H1 (cell line): ENCODE data around the gene ZNF646. TPM values are rescaled to one million over a fixed set of nuclear protein-coding genes. Genes with fewer than 3 reads are reported as not detected.

Source experiments
- CTCF ChIA-PET: fragments of 300-600 bp; sonication (Branson Sonifier 250); formaldehyde crosslinking; loops from one replicate; lab custom pipeline; 2021; ENCODE audit not compliant: partially characterized antibody; lab: Charles Lee
- POLR2A ChIA-PET: fragments of 300-600 bp; sonication (Branson Sonifier 250); formaldehyde crosslinking; loops from one replicate; lab custom pipeline; 2021; ENCODE audit warnings: inconsistent platforms; ENCODE audit not compliant: partially characterized antibody; lab: Charles Lee
- DNase-seq, 2 experiments: peaks; one replicate each; pipeline versions ENCODE4 v3.0.0 to v3.0.0-alpha.2; 2010 to 2022; ENCODE audit warnings: low spot score in 2 of 2, low read depth in 1 of 2, mixed read lengths in 1 of 2
- FAIRE-seq: peaks from 2 replicates; lab custom pipeline; 2011; peaks lifted over from hg19 to GRCh38; lab: Jason Lieb, UNC
- H2AFZ ChIP-seq: 2 replicates; pipeline ENCODE4 v1.8.1; 2012; ENCODE audit warnings: low read length, inconsistent platforms
- H2AK5ac ChIP-seq: 2 replicates; pipeline ENCODE4 v1.6.1; 2013; ENCODE audit warnings: low read depth, low read length
- H2BK120ac ChIP-seq: replicated peaks from 2 replicates; pipeline ENCODE3; 2013; ENCODE audit warnings: low read depth, low read length, inconsistent platforms
- H2BK12ac ChIP-seq: 2 replicates; pipeline ENCODE4 v1.6.1; 2013; ENCODE audit warnings: low read depth, low read length
- H2BK15ac ChIP-seq: 2 replicates; pipeline ENCODE4 v1.6.1; 2013; ENCODE audit warnings: low read length
- H2BK20ac ChIP-seq: 2 replicates; pipeline ENCODE4 v1.6.1; 2013; ENCODE audit warnings: low read length
- H2BK5ac ChIP-seq: 2 replicates; pipeline ENCODE4 v1.6.1; 2013; ENCODE audit warnings: low read depth, low read length
- H3K14ac ChIP-seq: 2 replicates; pipeline ENCODE4 v1.6.1; 2013; ENCODE audit warnings: inconsistent platforms; ENCODE audit not compliant: insufficient read length
- H3K18ac ChIP-seq: 2 replicates; pipeline ENCODE4 v1.6.1; 2013; ENCODE audit warnings: low read length; ENCODE audit errors: extremely low read depth
- H3K23ac ChIP-seq: 2 replicates; pipeline ENCODE4 v1.6.1; 2013; ENCODE audit warnings: inconsistent platforms; ENCODE audit not compliant: insufficient read length
- H3K23me2 ChIP-seq: 2 replicates; pipeline ENCODE4 v1.6.1; 2013; ENCODE audit warnings: low read depth, low read length
- H3K27ac ChIP-seq: 2 replicates; pipeline ENCODE4 v1.6.1; 2011; ENCODE audit warnings: low read depth, low read length, inconsistent platforms
- H3K27me3 ChIP-seq, 4 experiments: replicated peaks in 1 of 4; 1 replicate in 1 of 4; 2 replicates in 3 of 4; pipeline versions ENCODE4 v1.6.1 to v1.8.1; 2011 to 2013; ENCODE audit warnings: low read length in 3 of 4, mild to moderate bottlenecking in 3 of 4, inconsistent platforms in 2 of 4, mixed read lengths in 2 of 4, moderate library complexity in 1 of 4; ENCODE audit not compliant: control insufficient read depth in 3 of 4, insufficient read depth in 3 of 4; ENCODE audit errors: extremely low read depth in 1 of 4
- H3K36me3 ChIP-seq, 4 experiments: 2 replicates each; pipeline versions ENCODE4 v1.6.1 to v1.8.1; 2011 to 2013; ENCODE audit warnings: mild to moderate bottlenecking in 4 of 4, low read length in 3 of 4, moderate library complexity in 2 of 4, control low read depth in 1 of 4, inconsistent platforms in 1 of 4; ENCODE audit not compliant: insufficient read depth in 4 of 4, control insufficient read depth in 2 of 4
- H3K4ac ChIP-seq: replicated peaks from 2 replicates; pipeline ENCODE3; 2013; ENCODE audit warnings: low read length, low read depth, mixed read lengths, inconsistent platforms; ENCODE audit not compliant: insufficient read length
- H3K4me1 ChIP-seq, 4 experiments: replicated peaks in 1 of 4; 1 replicate in 1 of 4; 2 replicates in 3 of 4; pipeline versions ENCODE4 v1.6.1 to v1.8.1; 2011 to 2013; ENCODE audit warnings: low read length in 3 of 4, inconsistent platforms in 2 of 4, mixed read lengths in 1 of 4; ENCODE audit not compliant: insufficient read depth in 4 of 4, control insufficient read depth in 3 of 4
- H3K4me2 ChIP-seq, 2 experiments: 2 replicates each; pipeline versions ENCODE4 v1.6.1 to v1.8.1; 2011 to 2013; ENCODE audit warnings: low read depth in 2 of 2, low read length in 2 of 2, control low read depth in 1 of 2, inconsistent platforms in 1 of 2, mild to moderate bottlenecking in 1 of 2; ENCODE audit not compliant: insufficient read depth in 1 of 2
- H3K4me3 ChIP-seq, 4 experiments: fragments of 200-600, 300-600 bp in 1 of 4; sonication (generic), shearing (Covaris generic), sonication (Bioruptor Twin) in 1 of 4; 2 replicates each; pipeline versions ENCODE4 v1.5.1 to v1.8.1; 2011 to 2016; ENCODE audit warnings: low read length in 4 of 4, low read depth in 3 of 4, control low read depth in 2 of 4, inconsistent platforms in 2 of 4, mild to moderate bottlenecking in 2 of 4, mixed read lengths in 1 of 4, moderate library complexity in 1 of 4; ENCODE audit not compliant: insufficient read depth in 2 of 4; ENCODE audit errors: extremely low read depth in 1 of 4
- H3K56ac ChIP-seq: replicated peaks from 2 replicates; pipeline ENCODE3; 2013; ENCODE audit warnings: low read depth, mild to moderate bottlenecking, mixed read lengths, low read length, inconsistent platforms; ENCODE audit not compliant: insufficient read length
- H3K79me1 ChIP-seq: 2 replicates; pipeline ENCODE4 v1.6.1; 2013; ENCODE audit warnings: low read depth, low read length, control low read depth
- H3K79me2 ChIP-seq, 2 experiments: 2 replicates each; pipeline versions ENCODE4 v1.6.1 to v1.8.1; 2012 to 2013; ENCODE audit warnings: low read length in 2 of 2, mild to moderate bottlenecking in 2 of 2, inconsistent platforms in 1 of 2; ENCODE audit not compliant: insufficient read depth in 2 of 2, control insufficient read depth in 1 of 2
- H3K9ac ChIP-seq, 4 experiments: replicated peaks in 1 of 4; 1 replicate in 1 of 4; 2 replicates in 3 of 4; pipeline versions ENCODE4 v1.6.1 to v1.8.1; 2011 to 2013; ENCODE audit warnings: low read depth in 3 of 4, low read length in 3 of 4, control low read depth in 2 of 4, mild to moderate bottlenecking in 2 of 4, moderate library complexity in 2 of 4, inconsistent platforms in 1 of 4; ENCODE audit errors: extremely low read depth in 1 of 4
- H3K9me3 ChIP-seq, 2 experiments: 2 replicates each; pipeline versions ENCODE4 v1.6.1 to v1.8.1; 2012 to 2013; ENCODE audit warnings: mild to moderate bottlenecking in 2 of 2, moderate library complexity in 2 of 2, control low read depth in 1 of 2, inconsistent platforms in 1 of 2, low read depth in 1 of 2, low read length in 1 of 2, mixed read lengths in 1 of 2; ENCODE audit not compliant: insufficient read depth in 2 of 2
- H4K20me1 ChIP-seq, 2 experiments: replicated peaks in 1 of 2; 2 replicates each; pipeline versions ENCODE3 to v1.8.1; 2011 to 2013; ENCODE audit warnings: inconsistent platforms in 2 of 2, low read length in 2 of 2, mild to moderate bottlenecking in 1 of 2; ENCODE audit not compliant: insufficient read depth in 2 of 2, control insufficient read depth in 1 of 2
- H4K5ac ChIP-seq: 2 replicates; pipeline ENCODE4 v1.6.1; 2013; ENCODE audit warnings: low read length, low read depth, mixed read lengths, inconsistent platforms; ENCODE audit not compliant: insufficient read length
- H4K8ac ChIP-seq: 2 replicates; pipeline ENCODE4 v1.8.0; 2013; ENCODE audit warnings: mild to moderate bottlenecking, moderate library complexity, low read length, inconsistent platforms; ENCODE audit not compliant: insufficient read depth; ENCODE audit errors: extremely low read depth
- H4K91ac ChIP-seq: replicated peaks from 2 replicates; pipeline ENCODE3; 2013; ENCODE audit warnings: low read length, mixed read lengths, inconsistent platforms; ENCODE audit not compliant: insufficient read length
- BACH1 ChIP-seq: IDR thresholded peaks from 2 replicates; pipeline ENCODE4 v1.6.1; 2012; ENCODE audit warnings: low read length, improper control_type of control experiment
- BRCA1 ChIP-seq: IDR thresholded peaks from 2 replicates; pipeline ENCODE4 v1.6.1; 2012; ENCODE audit warnings: low read depth, low read length, improper control_type of control experiment
- CBX8 ChIP-seq: fragments of 300-800, 300-1000 bp; sonication (generic); IDR thresholded peaks from 2 replicates; pipeline ENCODE4 v1.7.1; 2016; ENCODE audit warnings: low read depth, low read length, borderline replicate concordance
- E2F6 ChIP-seq: IDR thresholded peaks from 2 replicates; pipeline ENCODE4 v1.6.1; 2012; ENCODE audit warnings: inconsistent platforms
- KDM1A ChIP-seq: fragments of 200-600, 300-600 bp; sonication (generic); IDR thresholded peaks from 2 replicates; pipeline ENCODE4 v1.7.1; 2016; ENCODE audit warnings: mild to moderate bottlenecking, low read length, borderline replicate concordance
- KDM5A ChIP-seq: fragments of 200-600 bp; IDR thresholded peaks from 2 replicates; pipeline ENCODE4 v1.7.1; 2012; ENCODE audit warnings: mild to moderate bottlenecking, low read length, inconsistent platforms, mixed read lengths
- MAFK ChIP-seq: IDR thresholded peaks from 2 replicates; pipeline ENCODE4 v1.6.1; 2012; ENCODE audit warnings: low read depth, mild to moderate bottlenecking, improper control_type of control experiment, low read length
- RAD21 ChIP-seq, 2 experiments: IDR thresholded peaks in 1 of 2; conservative IDR thresholded peaks in 1 of 2; 2 replicates each; pipeline ENCODE4 v1.6.1; 2011; ENCODE audit warnings: low read depth in 2 of 2, low read length in 2 of 2, improper control_type of control experiment in 1 of 2, inconsistent platforms in 1 of 2, mild to moderate bottlenecking in 1 of 2, moderate library complexity in 1 of 2
- SIX5 ChIP-seq: IDR thresholded peaks from 2 replicates; pipeline ENCODE4 v1.6.1; 2011; ENCODE audit warnings: mild to moderate bottlenecking, low read depth, low read length
- SRF ChIP-seq: IDR thresholded peaks from 2 replicates; pipeline ENCODE4 v1.6.1; 2011; ENCODE audit warnings: mild to moderate bottlenecking, low read depth, low read length, moderate library complexity
- TAF7 ChIP-seq: optimal IDR thresholded peaks from 2 replicates; pipeline ENCODE3; 2011; ENCODE audit warnings: low read depth, mild to moderate bottlenecking, inconsistent platforms, low read length, moderate library complexity, borderline replicate concordance
- WGBS, 2 experiments: shearing (Covaris generic) in 1 of 2; methylation state at CpG; one replicate each; pipeline versions ENCODE4 v1.1.6 to v1.1.7; 2013 to 2015; ENCODE audit warnings: low lambda C conversion rate in 2 of 2, mixed read lengths in 2 of 2, inconsistent platforms in 1 of 2, low coverage in 1 of 2, missing lambda C conversion rate in 1 of 2; ENCODE audit not compliant: insufficient replicate concordance in 2 of 2, insufficient coverage in 1 of 2, insufficient read length in 1 of 2; ENCODE audit errors: extremely low coverage in 1 of 2, missing lambda C conversion rate in 1 of 2; 5-methylcytosine and 5-hydroxymethylcytosine counted together
- polyA plus RNA-seq, 7 experiments: library from polyadenylated mRNA; depleted of rRNA in 3 of 7; stranded (reverse) in 5 of 7; unstranded in 2 of 7; fragments of >200 nt in 5 of 7; fragments of 200-250 nt in 2 of 7; gene quantifications; 1 replicate in 5 of 7; 2 replicates in 1 of 7; 4 replicates in 1 of 7; pipeline versions ENCODE4 v1.2.1 to v1.2.3, GENCODE V29; 2011 to 2013; ENCODE audit warnings: missing spikeins in 2 of 7, mixed read lengths in 2 of 7
- total RNA-seq: library from RNA; stranded (reverse); fragmentation: NEBNext Ultra II Directional; extraction: Animal tissue kit (Norgen Biotek cat#: 25700); gene quantifications from 2 replicates; pipeline ENCODE4 v1.2.1, GENCODE V29; 2021
- TF ChIP-seq, protein P1 (sequence below): IDR thresholded peaks from 2 replicates; pipeline ENCODE4 v1.6.1; 2011; ENCODE audit warnings: low read length, improper control_type of control experiment

The ZNF646 gene
- total and polyA plus RNA-seq, 2 of the 8 experiments (the other 6 are each of a cell fraction or from before 2014, with no cell fraction given) = 6.5 to 25.0 TPM

- DNase-seq (no peak), FAIRE-seq (no peak)
- no peak overlapping the region for H3K9ac ChIP-seq
- H4K8ac ChIP-seq = no peak overlapping the region
- no peak overlapping the region; a peak in 1 of 4 replicates for H3K4me2 ChIP-seq
- H3K14ac ChIP-seq = no peak overlapping the region
- H3K56ac ChIP-seq = no peak overlapping the region
- no peak overlapping the region for H2BK12ac ChIP-seq
- no peaks in the 10 kb centered on the region; the same call in 1 of the 2 replicates for H3K79me1 ChIP-seq
- no peak overlapping the region for H3K4ac ChIP-seq
- H3K79me2 ChIP-seq = no peaks in the 10 kb centered on the region
- H3K4me3 ChIP-seq = no peak overlapping the region
- no peaks in the 10 kb centered on the region for H4K20me1 ChIP-seq
- H4K91ac ChIP-seq = no peak overlapping the region
- no peak overlapping the region for H2BK15ac ChIP-seq
- no peak overlapping the region for H2AK5ac ChIP-seq
- no peak overlapping the region for H3K27ac ChIP-seq
- H3K23me2 ChIP-seq = peaks cover 2% of the 10 kb centered on the region; the same call in 1 of the 2 replicates
- ChIA-PET CTCF (interaction anchor here (0.9 to 2.3 kb wide), 8 partner anchors 12 to 830 kb away, joined by 3 to 7 read pairs (median 4); partner anchors contain the start of gene ZNF267), POLR2A (interaction anchor here (0.7 to 3.2 kb wide), 7 partner anchors 17 to 77 kb away, joined by 3 to 15 read pairs (median 3); partner anchors contain the start of genes VKORC1, ZNF646 and ZNF668)
- H3K27me3 ChIP-seq = no peaks in the 10 kb centered on the region
- no peak overlapping the region for H4K5ac ChIP-seq
- no peak overlapping the region for H2BK20ac ChIP-seq
- H3K18ac ChIP-seq = no peak overlapping the region
- no peaks in the 10 kb centered on the region for H3K9me3 ChIP-seq
- H2BK120ac ChIP-seq = no peak overlapping the region
- no peak overlapping the region for H2BK5ac ChIP-seq
- H3K4me1 ChIP-seq = peaks cover 0 to 3% (median 0%) of the 10 kb centered on the region in 4 experiments; a peak in 3 of 7 replicates
- WGBS, 2 experiments = 90% methylated on average over 1 of the region's 1 CpG; no CpG with 5 or more reads in 1 of the 2 experiments
- no peak overlapping the region for H2AFZ ChIP-seq
- H3K23ac ChIP-seq = no peak overlapping the region
- peaks cover 0 to 7% (median 0%) of the 10 kb centered on the region in 4 experiments; a peak in 1 of 8 replicates for H3K36me3 ChIP-seq
- no peak for TF ChIP-seq MAFK
- TF ChIP-seq RAD21 (IDR thresholded peaks at IDR 0.05 in 1 of 2, conservative IDR thresholded peaks at IDR 0.05 in 1 of 2; ENCODE audit: low read depth in 2 of 2, low read length in 2 of 2) = no peak
- TF ChIP-seq TAF7 = no peak
- no peak for TF ChIP-seq SIX5
- no peak for TF ChIP-seq KDM1A
- no peak for TF ChIP-seq BACH1
- no peak for TF ChIP-seq KDM5A
- TF ChIP-seq E2F6 = no peak
- no peak for TF ChIP-seq SRF
- TF ChIP-seq BRCA1 = no peak
- TF ChIP-seq, protein P1, sequence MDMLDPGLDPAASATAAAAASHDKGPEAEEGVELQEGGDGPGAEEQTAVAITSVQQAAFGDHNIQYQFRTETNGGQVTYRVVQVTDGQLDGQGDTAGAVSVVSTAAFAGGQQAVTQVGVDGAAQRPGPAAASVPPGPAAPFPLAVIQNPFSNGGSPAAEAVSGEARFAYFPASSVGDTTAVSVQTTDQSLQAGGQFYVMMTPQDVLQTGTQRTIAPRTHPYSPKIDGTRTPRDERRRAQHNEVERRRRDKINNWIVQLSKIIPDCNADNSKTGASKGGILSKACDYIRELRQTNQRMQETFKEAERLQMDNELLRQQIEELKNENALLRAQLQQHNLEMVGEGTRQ = no peak
- TF ChIP-seq CBX8 = no peak
Observed at GRCh38 chr16:31043352-31043751, 30.9 kb upstream of the ZNF646 start.
